22Rv1 (cell line): ENCODE measurements around the gene ZNF606.

ENCODE experiments used
- ZFX ChIP-seq: fragments of 450-650 bp; IDR thresholded peaks from 2 replicates; pipeline ENCODE4 v1.6.1; 2017; ENCODE audit warnings: antibody characterized with exemption, borderline replicate concordance
- TF ChIP-seq, protein P1 (sequence below): fragments of 450-650 bp; IDR thresholded peaks from 2 replicates; pipeline ENCODE4 v1.5.1; 2017; ENCODE audit warnings: mild to moderate bottlenecking

DNA sequence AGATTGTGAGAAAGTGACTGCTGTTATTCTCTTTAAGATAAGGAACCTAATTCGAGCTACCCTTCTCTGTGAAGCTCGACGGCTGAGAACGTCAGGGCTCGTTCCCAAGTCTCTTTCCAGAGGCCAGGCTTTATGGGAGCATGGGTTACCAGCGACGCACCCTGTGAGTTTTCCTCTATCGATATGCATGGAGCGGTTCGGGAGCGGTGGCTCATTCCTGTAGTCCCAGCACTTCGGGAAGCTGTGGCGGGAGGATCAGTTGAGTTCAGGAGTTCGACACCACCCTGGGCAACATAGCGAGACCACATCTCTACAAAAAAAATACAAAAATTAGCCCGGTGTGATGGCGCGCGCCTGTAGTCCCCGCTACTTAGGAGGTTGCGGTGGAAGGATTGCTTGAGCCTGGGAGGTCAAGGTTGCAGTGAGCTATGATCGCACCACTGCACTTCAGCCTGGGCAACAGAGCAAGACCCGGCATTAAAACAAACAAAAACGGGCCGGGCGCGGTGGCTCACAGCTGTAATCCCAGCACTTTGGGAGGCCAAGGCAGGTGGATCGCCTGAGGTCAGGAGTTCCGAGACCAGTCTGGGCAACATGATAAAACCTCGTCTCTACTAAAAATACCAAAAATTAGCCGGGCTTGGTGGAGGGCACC lies 681 bp upstream of the ZNF606 start:
- TF ChIP-seq, protein P1, sequence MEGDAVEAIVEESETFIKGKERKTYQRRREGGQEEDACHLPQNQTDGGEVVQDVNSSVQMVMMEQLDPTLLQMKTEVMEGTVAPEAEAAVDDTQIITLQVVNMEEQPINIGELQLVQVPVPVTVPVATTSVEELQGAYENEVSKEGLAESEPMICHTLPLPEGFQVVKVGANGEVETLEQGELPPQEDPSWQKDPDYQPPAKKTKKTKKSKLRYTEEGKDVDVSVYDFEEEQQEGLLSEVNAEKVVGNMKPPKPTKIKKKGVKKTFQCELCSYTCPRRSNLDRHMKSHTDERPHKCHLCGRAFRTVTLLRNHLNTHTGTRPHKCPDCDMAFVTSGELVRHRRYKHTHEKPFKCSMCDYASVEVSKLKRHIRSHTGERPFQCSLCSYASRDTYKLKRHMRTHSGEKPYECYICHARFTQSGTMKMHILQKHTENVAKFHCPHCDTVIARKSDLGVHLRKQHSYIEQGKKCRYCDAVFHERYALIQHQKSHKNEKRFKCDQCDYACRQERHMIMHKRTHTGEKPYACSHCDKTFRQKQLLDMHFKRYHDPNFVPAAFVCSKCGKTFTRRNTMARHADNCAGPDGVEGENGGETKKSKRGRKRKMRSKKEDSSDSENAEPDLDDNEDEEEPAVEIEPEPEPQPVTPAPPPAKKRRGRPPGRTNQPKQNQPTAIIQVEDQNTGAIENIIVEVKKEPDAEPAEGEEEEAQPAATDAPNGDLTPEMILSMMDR, result no peak
- no peak for TF ChIP-seq ZFX
